Stimulated activated CD8-positive, alpha-beta memory T cell treated with anti-CD3 and anti-CD28 coated beads, Interleukin-4, amount 100 ng/mL, for 4 hours (primary cell): ENCODE measurements around the gene TMEM40.
"Not testable (repeated sequence)": the region's sequence is repeated elsewhere in the genome, so short reads cannot be mapped to it uniquely, and the experiment has no call there.

Experiments used
- DNase-seq, 2 donors: peaks; one replicate each; pipeline ENCODE4 v3.0.0-alpha.2; 2020; ENCODE audit warnings: low read depth in 2 of 2, low spot score in 1 of 2

The TMEM40 gene, protein sequence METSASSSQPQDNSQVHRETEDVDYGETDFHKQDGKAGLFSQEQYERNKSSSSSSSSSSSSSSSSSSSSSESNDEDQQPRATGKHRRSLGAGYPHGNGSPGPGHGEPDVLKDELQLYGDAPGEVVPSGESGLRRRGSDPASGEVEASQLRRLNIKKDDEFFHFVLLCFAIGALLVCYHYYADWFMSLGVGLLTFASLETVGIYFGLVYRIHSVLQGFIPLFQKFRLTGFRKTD

DNA sequence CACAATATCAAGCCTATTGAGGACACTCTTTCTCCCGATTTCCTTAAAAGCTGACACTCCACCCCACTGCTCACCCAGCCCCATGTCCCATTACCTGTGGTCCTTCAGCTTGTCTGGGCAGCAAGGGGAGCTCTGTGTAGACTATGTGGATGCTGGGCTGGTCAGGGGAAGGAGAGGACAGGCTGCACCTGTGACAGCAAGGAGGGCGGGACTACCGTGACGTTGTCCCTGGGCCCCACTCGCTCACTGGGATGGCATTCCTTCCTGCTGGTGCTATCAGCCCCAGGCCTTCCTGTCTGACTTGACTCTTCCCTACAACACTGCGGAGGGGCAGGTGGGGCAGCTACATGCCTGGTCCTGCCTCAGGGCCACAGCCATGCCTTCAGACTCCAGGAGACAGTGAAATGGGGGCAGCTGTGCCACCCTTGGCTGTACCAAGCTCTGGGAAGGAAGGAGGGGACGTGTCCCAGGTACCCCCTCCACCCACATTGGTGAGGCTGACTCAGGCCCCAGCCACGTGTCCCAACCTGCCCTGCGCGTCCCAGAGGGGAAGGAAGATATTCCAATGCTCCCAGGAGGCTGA lies at the start of gene TMEM40:
TMEM40 (minus strand) TSS at position 163 of the 583 bp plus-strand sequence. CDS start 9,427 bp downstream, outside the sequence.
- DNase-seq, result no peak

DNA sequence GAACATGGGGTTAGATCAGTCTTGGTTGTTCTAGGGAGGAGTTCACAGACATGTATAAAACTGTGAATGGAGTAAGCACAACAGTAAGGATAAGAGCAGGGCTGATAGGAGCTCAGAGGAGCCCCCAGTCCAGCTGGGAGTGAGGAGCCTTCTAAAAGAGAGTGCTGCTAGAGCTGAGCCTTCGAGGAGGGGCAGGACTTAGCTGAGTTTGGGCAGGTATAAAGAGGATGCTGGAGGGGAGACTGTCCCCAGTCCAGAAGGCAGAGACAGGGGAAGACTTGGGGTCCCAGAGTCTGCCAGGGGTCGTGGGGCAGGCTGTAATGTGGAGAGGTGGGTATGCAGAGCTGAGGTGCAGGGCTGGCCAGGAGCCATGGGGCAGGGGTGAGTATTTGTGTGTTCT lies 49.5 kb upstream of the TMEM40 start:
- DNase-seq, result no peak

DNA sequence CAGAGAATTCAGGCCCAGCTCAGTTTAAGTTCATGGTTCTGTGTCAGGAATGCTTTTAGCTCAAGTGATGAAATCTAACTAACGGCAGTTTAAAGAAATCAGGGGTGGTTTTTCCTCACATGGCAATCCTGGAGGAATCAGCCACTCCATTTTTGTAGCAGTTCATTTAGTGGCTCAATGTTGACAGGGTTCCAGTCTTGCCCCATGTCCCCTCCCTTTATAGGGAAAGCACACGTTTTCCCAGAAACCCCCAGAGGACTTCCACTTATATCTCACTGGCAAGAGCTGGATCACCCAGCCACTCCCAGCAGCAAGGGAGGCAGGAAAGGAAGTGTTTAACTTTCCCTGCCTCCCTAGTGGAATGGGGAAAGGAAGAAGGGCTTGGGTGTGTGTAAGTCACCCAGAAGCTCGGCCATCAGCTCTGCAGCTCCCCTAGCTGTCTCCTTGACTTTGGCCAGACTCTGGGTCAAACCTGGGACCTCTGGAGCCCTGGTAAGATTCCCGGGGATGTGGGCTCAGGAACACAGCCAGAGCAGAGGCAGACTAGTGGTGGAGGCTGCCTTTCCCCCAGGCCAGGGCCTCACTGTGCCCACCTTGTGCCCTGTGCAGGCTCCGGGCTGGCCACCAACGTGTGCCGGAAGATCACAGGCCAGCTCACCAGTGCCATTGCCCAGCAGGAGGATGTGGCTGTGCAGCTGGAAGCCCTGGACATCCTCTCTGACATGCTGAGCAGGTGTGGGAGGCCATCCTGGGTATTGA lies 48.7 kb upstream of the TMEM40 start:
- no peak for DNase-seq

DNA sequence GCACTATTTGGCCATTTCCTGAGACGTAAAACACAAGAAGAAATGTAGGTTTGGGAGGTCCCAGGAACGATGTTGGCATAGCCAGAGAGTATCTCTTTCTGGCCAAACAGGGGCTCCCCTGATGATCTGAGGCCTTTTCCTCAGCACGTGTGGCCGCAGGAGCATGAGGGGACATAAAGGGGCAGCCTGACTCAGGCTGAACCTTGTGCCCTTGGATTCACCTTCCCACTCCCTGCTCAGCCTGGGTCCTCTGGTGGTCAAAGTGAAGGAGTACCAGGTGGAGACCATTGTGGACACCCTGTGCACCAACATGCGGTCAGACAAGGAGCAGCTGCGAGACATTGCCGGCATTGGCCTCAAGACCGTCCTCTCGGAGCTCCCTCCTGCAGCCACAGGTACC lies 48.0 kb upstream of the TMEM40 start:
- no peak for DNase-seq

DNA sequence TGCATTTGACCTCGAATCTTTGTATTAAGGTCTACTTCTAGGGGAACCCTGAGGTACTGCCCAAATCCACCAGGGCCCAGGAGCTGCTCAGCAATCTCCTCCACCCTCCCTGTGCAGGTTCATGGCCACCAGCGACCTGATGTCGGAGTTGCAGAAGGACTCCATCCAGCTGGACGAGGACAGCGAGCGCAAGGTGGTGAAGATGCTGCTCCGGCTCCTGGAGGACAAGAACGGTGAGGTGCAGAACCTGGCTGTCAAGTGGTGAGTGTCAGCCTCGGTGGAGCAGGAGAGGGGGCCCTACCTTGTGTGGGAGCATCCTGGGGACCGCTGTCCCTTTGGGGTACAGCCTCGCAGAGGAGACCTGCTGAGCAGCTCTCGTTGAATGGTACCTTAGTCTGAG lies 44.3 kb upstream of the TMEM40 start:
- DNase-seq, result no peak

DNA sequence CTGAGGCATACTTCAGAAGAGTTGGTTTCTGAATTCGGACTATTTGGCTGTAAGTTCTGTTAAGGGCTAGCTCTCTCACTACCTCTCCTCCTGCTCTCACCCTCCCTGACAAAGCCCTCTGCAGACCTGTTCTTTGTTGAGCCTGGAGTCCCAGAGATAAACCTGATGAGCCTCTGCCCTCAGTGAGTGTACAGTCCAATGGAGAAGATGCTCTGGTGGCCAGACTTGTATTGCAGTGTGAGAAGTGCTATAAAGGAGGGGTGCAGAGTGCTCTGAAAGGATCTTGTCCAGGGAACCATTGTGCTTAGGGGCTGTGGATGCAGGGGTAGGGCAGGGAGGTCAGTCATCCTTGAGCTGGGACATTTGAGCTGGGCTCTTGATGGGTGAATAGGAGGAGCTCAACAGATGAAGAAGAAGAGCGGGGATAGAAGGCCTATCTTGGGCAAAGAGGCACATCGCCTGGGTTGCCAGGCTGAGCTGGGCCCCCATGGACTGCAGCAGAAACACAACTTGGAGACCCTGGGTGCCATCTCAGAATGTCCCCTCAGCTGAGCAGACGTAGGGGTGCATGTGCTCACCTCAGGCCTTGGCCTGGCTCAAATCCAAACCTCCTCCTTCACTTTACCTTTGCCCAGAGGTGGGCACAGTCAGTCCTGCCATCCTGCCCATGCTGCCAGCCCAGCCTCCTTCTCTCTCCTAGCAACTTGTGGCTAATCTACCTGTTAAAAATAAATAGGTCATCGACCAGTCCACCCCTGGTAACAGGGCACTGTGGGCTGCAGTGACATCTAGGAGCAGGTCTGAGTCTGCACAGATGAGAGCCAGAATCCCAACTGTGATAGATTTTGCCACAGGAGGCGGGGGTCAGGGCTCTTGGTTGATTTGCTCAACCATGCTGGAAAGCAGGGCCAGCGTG lies 40.7 kb upstream of the TMEM40 start:
- DNase-seq, result no peak

DNA sequence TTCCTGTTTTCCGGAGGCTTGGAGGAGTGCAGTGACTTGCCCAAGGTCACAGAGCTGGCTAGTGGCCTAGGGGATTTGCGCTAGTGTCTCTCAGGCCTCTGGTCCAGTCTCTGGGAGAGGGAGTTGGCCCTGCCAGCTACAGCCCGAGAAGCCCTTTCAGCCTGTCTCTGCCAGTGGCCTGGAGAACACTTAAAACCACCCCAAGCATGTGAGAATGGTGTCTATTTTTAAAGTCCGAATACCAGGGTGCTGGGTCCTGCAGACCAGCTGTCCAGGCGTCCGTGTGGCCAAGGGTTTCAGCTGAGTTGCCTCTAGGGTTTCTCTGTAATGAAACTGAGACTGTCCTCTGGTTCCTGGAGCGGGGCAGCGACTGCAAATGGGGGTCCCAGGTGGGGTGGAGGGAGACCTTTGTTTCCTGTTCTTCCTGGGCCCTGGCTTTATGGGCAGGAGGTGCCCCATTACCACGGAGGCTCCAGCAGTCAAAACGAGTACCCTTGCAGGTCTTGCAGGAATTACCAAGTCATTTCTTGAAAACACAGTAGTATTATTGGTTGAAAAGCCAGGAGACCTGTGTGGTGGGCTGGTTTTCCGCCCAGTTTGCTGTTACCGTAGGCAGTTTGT lies 39.6 kb upstream of the TMEM40 start:
- no peak for DNase-seq

DNA sequence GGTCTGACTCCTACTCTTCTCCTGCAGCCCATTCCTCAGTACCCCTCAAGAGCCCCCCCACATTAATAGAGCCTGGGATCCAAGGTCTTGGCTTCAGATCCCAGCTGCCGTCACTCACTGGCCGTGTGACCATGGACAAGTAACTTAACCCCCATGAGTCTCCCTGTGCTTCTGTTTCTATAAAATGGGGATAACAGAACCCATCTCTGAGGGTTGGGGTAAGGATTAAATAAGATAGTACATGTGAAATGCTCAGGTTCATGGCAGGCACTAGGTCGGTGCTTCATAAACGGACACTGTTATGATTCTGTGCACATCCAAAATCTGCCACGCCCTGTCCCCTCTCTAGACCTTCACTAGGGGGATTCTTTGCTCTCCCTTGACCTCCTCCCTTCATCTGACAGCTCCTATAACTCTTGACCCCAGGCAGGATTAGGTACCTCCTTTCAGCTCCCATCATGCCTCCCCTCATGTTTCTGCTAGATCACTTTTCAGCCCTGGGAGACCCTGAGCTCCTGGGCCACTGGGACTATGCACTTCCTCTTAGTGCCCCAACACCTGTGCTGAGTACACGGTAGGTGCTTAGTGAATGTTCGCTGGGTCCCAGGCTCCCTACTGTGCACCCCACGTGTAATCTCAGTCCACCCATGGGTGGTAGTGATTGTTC lies 39.0 kb upstream of the TMEM40 start:
- DNase-seq, result no peak

DNA sequence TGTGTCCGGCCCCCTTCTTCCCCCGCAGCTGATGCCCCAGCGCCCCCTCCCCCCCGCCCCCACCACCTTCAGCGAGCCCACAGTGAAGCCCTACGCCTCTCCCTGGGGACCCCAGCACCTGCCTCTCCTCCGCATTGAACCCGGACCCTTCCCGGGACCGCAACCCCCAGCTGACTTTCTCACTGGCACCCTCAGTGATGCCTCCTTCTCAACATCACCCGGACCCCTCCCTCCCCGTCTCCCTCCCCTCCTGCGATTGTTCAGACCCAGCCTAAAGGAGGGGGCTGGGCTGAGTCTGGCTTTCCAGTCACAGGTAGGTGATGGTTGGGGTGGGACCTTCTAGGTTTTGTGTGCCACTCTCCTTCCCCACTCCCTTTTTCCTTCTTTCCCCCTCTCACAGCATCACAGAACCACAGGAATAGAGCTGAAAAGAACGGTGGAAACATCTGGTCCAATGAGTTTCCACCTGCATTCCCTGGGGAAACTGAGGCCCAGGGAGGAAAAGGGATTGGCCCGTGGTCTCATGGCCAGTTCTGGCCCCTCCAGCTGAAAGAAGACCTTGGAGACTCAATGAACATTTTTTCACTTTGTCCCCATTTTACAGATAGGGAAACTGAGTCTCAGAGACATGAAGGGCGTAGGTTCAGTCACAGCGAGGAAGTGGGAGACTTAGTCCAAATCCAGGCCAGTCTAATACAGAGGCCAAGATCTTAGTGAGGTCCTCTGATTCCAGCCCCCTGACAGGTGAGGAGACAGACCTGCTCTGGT lies 38.2 kb upstream of the TMEM40 start:
- DNase-seq, result no peak

DNA sequence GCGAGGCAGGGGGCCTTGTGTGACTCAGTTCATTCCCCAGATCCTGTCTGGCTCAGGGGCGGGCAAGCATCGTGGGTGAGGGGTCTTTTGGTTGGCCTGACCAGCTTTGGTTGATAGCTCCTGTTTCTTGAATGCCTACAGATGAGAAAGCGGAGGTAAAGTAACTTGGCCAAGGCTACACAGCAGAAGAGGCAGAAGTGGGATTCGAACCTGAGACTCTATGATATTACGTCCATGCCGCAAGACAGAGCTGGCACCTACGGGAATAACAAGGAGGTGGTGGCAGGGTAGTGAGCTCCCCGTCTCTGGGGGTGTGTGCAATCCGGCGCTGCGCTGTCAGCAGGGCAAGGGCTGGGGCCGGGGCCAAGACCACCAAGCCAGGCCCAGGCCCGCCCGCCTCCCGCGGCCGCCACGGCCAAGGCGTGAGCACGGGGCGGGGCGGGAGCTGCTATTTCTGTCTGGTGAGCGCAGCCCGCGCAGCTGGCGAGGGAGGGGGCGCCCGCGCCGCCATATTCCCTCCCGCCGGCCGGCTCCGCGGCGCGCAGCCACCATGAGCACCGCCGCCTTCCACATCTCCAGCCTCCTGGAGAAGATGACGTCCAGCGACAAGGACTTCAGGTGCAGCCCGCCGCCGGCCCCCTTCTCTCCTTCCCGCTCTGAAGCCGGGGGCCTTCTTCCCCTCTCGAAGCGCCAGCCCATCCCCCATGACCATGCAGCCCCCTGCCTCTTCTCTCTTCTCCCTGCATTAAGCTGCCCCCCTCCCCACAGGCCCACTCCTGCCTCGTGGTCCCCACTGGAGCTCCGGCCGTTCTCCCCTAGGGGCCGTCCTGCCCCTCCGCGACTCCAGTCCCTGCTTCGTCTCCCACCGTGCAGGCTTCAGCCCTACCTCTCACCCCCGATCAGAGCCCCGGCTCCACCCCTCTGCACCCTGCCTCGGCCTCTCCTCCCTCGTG lies 37.4 kb upstream of the TMEM40 start, which contains the start of gene CAND2:
CAND2 (plus strand) TSS at position 510 of the 953 bp plus-strand sequence; CDS start at position 551, 41 bp downstream.
- no peak for DNase-seq

DNA sequence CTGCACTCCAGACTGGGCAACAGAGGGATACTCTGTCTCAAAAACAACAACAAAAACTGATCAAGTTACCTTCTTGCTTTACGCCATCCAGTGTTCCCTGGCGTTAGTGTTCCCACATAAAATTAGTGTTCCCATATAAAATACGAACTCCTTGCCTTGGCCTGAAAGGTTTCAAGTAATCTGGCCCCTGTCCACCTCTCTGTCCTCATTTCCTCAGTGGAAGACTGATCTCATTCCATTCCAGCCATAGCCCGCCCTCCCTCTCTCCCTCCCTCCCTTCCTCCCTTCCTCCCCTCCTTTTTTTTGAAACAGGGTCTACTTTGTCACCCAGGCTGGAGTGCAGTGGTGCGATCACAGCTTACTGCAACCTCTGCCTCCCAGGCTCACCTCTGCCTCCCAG lies 34.6 kb upstream of the TMEM40 start:
- no peak for DNase-seq

DNA sequence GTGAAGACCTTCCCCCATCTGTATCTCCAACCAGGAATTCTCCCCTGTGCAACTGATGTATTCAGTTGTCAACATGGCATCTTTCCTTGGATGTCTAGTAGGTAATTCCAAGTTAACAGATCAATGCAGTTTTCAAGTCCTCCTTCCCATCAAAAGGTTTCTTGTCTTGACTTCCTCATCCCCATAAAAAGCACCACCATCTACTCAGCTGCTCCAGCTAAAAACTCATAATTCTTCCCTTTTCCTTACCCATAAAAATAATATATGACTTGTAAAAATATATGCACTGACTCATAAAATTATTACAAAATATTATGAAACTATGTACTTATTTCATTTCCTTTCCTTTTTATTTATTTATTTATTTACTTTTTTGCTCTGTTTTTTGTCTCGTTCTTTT lies 32.4 kb upstream of the TMEM40 start:
- DNase-seq, result no peak

DNA sequence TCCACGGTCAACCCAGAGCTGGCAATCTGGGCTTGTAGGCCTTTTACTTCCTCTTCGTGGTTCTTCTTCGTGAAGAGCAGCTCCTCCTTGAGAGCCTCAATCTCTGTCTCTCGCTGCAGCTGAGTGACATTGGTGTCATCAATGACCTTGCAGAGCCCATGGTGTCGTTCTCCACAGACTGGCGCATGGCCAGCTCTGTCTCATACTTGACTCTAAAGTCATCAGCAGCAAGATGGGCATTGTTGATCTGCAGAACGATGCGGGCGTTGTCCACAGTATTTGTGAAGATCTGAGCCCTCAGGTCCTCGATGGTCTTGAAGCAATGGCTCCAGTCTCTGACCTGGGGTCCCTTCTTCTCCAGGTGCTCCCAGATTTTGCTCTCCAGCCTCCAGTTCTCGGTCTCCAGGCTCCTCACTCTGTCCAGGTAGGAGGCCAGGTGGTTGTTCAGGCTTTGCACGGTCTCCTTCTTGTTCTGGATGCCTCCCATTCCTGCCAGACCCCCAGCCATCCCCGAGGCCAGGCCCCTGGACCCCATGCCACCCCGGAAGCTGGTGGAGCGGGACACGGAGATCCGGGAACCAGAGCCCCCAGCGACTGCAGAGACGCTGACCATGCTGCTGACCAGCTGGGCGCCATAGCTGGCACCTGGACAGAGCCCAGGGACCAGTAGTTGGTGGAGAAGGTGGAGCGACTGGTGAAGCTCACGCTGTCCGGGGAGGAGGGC lies 29.1 kb upstream of the TMEM40 start:
- not testable (repeated sequence) for DNase-seq

DNA sequence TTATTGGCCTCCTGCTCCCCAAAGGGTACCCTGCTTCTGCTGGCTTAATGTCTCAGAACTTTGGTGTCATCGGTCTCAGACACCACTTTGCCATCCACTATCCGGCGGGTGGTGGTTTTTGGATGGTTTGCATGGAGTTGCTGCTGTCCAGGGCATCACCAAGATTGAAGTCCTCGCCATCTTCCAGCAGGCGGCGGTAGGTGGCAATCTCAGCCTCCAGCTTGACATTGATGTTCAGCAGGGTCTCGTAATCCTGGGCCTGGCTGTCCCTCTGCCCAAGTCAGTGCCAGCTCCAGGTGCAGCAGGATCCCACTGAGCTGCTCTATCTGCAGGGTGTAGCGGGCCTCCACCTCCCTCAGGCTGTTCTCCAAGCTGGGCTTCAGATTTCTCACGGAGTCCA lies 28.3 kb upstream of the TMEM40 start:
- DNase-seq, result peak; percentile 23 to 32

DNA sequence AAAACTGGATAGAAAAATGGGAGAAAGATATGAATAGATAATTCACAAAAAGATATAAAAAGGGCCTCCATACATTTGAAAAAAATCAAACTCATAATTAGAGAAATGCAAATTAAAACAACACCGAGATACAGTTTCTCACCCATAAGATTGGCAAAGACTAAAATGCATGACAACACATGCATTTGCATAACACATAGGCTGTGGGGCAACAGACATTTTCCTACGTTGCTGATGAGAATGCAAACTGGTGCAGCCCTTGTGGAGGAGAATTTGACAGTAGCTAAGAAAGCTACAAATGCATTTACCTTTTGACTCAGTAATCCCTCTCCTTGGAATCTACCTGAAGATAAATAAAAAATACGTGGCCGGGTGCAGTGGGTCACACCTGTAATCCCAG lies 26.0 kb upstream of the TMEM40 start:
- no peak for DNase-seq

DNA sequence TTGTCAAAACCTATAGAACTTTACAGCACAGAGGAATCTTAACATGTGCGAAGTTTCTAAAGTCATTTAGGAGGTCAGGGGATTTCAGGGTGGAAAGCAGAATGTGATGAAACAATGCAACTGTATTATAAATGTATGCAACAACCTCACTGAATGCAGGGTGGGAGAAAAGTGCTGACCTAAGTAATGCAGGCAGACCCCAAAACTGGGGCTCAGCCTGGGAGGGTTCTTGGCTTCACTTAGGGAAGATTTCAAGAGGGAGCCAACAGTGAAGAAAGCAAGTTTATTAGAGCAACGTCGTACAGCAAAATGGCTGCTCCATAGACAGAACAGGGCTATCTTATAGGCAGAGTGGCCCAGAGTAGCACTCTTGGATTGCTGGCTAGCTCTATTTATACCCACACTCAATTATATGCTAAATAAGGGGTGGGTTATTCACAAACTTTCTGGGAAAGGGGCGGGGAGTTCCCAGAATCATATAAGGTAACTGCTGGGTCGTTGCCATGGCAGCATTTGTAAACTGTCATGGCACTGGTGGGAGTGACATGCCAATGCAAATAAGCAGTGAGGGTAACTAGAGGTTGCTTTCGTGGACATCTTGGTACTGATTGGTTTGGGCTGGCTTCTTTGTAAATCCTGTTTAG lies 23.2 kb upstream of the TMEM40 start:
- DNase-seq, result no peak

DNA sequence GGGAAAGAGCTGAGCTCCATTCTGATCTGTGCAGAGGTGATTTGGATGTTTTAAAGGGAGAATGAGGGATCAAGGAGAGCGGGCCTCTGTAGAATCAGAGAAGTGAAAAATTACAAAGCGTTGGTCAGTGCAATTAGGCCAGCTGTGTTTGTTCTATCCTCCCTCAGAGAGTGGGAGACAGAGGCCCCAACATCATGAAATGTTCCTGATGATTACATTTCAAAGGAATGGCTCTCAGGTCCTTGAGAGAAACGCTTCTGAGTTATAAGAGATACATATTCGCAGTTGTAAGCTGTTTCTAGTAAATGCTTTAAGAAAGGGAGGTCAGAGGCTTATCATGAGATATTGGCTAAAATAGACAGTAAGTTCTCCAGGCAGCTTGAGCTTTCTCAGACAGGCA lies 21.7 kb upstream of the TMEM40 start:
- DNase-seq, result no peak
